ENCODE results near the gene UNC13D. TPM values are rescaled to one million over a fixed set of nuclear protein-coding genes. Genes with fewer than 3 reads are reported as not detected.

The UNC13D gene
- total and polyA plus RNA-seq, 2 of the 4 experiments (the other 2 are of a cell fraction) = under 0.01 to 0.31 TPM

GRCh38 chr17:75821552-75821951 is 22.7 kb downstream of the UNC13D start:
- POLR2A ChIA-PET (ENCODE audit: unreplicated experiment) = no interaction called here
- intact Hi-C loops (cut with micrococcal nuclease) (no loop called here), in situ Hi-C loops (cut with MboI; ENCODE audit: low sequenced_read_pairs) (no loop called here), dilution Hi-C loops (cut with HindIII; ENCODE audit: low sequenced_read_pairs, unreplicated experiment) (no loop called here)
- H4K5ac ChIP-seq (ENCODE audit: low read depth, low read length) = no peak overlapping the region
- H3K36me3 ChIP-seq (ENCODE audit: control insufficient read depth, insufficient read depth, low read length) = peaks cover 70% of the 10 kb centered on the region
- no peak for DNase-seq
- CTCF ChIA-PET = no interaction called here
- H3K18ac ChIP-seq (ENCODE audit: low read depth, low read length) = no peak overlapping the region
- no peaks in the 10 kb centered on the region for H3K9me3 ChIP-seq (ENCODE audit: control insufficient read depth, insufficient read depth, low read length)
- H2AFZ ChIP-seq (replicated peaks; ENCODE audit: low read length, poor library complexity) = no peak overlapping the region
- H2BK15ac ChIP-seq (ENCODE audit: low read depth, low read length) = no peak overlapping the region
- H2AK5ac ChIP-seq (ENCODE audit: low read depth, low read length) = no peak overlapping the region
- no peak overlapping the region for H3K14ac ChIP-seq (replicated peaks; ENCODE audit: low read depth, low read length)
- H3K23ac ChIP-seq (ENCODE audit: low read depth, low read length) = no peak overlapping the region
- H4K91ac ChIP-seq (ENCODE audit: insufficient read depth, low read depth, low read length) = no peak overlapping the region
- no peak overlapping the region for H3K9ac ChIP-seq (ENCODE audit: low read depth, low read length)
- H3K4me3 ChIP-seq (ENCODE audit: insufficient read depth, low read depth, low read length) = no peak overlapping the region
- WGBS, 2 experiments (ENCODE audit: extremely low coverage in 2 of 2, insufficient read length in 1 of 2) = no CpG with 5 or more reads among the region's 7 CpGs
- H3K9me1 ChIP-seq (ENCODE audit: insufficient read depth, low read length) = no peaks in the 10 kb centered on the region
- no TSS peak for BruUV-seq (replicated peaks)
- H2BK120ac ChIP-seq (ENCODE audit: low read depth, low read length) = no peak overlapping the region
- TF ChIP-seq POLR2A (IDR thresholded peaks at IDR 0.05; ENCODE audit: low read depth, low read length) = no peak
- TF ChIP-seq RFX5 (IDR thresholded peaks at IDR 0.05; ENCODE audit: low read depth, low read length) = no peak
- no peak for TF ChIP-seq RAD21 (IDR thresholded peaks at IDR 0.05; ENCODE audit: low read length)
- no peak for TF ChIP-seq MXI1 (IDR thresholded peaks at IDR 0.05; ENCODE audit: borderline replicate concordance, low read depth, low read length)
- TF ChIP-seq CTCF (conservative IDR thresholded peaks at IDR 0.05; ENCODE audit: low read depth, low read length) = no peak
- TF ChIP-seq CEBPB (IDR thresholded peaks at IDR 0.05; ENCODE audit: low read depth, low read length) = no peak
- no peak for TF ChIP-seq MAFK (IDR thresholded peaks at IDR 0.05; ENCODE audit: low read depth, low read length)
- no peak for TF ChIP-seq CHD1 (IDR thresholded peaks at IDR 0.05; ENCODE audit: low read depth, low read length)
- no peak for TF ChIP-seq FOS (IDR thresholded peaks at IDR 0.05; ENCODE audit: low read depth, low read length)
- no peak for TF ChIP-seq SMC3 (IDR thresholded peaks at IDR 0.05; ENCODE audit: low read depth, low read length)
- TF ChIP-seq RCOR1 (IDR thresholded peaks at IDR 0.05; ENCODE audit: insufficient replicate concordance, low read length) = no peak
- TF ChIP-seq USF2 (IDR thresholded peaks at IDR 0.05; ENCODE audit: low read depth, low read length) = no peak
- no peak for TF ChIP-seq MAZ (IDR thresholded peaks at IDR 0.05; ENCODE audit: borderline replicate concordance, low read depth, low read length)
- TF ChIP-seq NFE2L2 (IDR thresholded peaks at IDR 0.05; ENCODE audit: low read depth, low read length) = no peak
- TF ChIP-seq, protein P1, sequence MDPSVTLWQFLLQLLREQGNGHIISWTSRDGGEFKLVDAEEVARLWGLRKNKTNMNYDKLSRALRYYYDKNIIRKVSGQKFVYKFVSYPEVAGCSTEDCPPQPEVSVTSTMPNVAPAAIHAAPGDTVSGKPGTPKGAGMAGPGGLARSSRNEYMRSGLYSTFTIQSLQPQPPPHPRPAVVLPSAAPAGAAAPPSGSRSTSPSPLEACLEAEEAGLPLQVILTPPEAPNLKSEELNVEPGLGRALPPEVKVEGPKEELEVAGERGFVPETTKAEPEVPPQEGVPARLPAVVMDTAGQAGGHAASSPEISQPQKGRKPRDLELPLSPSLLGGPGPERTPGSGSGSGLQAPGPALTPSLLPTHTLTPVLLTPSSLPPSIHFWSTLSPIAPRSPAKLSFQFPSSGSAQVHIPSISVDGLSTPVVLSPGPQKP (IDR thresholded peaks at IDR 0.05; ENCODE audit: borderline replicate concordance, low read depth, low read length) = no peak
- no peak for TF ChIP-seq BHLHE40 (IDR thresholded peaks at IDR 0.05; ENCODE audit: low read depth, low read length)
- H2BK5ac ChIP-seq (ENCODE audit: low read depth, low read length, poor library complexity, severe bottlenecking) = no peak overlapping the region
- H3K56ac ChIP-seq (ENCODE audit: extremely low read depth, insufficient read depth, low read length) = no peak overlapping the region
- no peak overlapping the region for H2BK20ac ChIP-seq (ENCODE audit: low read depth, low read length)
- no peak for ATAC-seq (ENCODE audit: low read depth)
- H3K4me1 ChIP-seq (ENCODE audit: control insufficient read depth, insufficient read depth, low read length) = no peaks in the 10 kb centered on the region
- no peak overlapping the region for H3K27ac ChIP-seq (ENCODE audit: insufficient read depth, low read length)
- H3K4ac ChIP-seq (ENCODE audit: low read depth, low read length) = no peak overlapping the region
- H2AK9ac ChIP-seq (replicated peaks; ENCODE audit: low read depth, low read length, poor library complexity) = no peak overlapping the region
- H4K8ac ChIP-seq (ENCODE audit: low read depth in 2 of 2, low read length in 2 of 2) = no peak overlapping the region
- H3K27me3 ChIP-seq (ENCODE audit: control insufficient read depth, insufficient read depth, low read length) = no peaks in the 10 kb centered on the region
- no peak overlapping the region for H3K4me2 ChIP-seq (ENCODE audit: low read depth, low read length)
- H4K20me1 ChIP-seq (ENCODE audit: insufficient read depth, low read length) = no peaks in the 10 kb centered on the region
- no peaks in the 10 kb centered on the region; a peak in 1 of 4 replicates for H3K79me1 ChIP-seq (ENCODE audit: low read depth in 1 of 2, low read length in 2 of 2)

Measured in IMR-90 (cell line).